HG02610 (cell line): ENCODE data around the gene NGDN.
A peak's percentile ranks its signal among the peaks of the same experiment; 100 is the strongest.

Experiments used
- ATAC-seq: cut with Tn5 transposase; IDR thresholded peaks from one replicate; pipeline ENCODE4 v1.9.1; 2021; ENCODE audit warnings: mild to moderate bottlenecking, moderate library complexity; ENCODE audit not compliant: unreplicated experiment

Gene NGDN

GRCh38 chr14:23468704-23469126 lies 788 bp upstream of the NGDN start:
- no peak for ATAC-seq

GRCh38 chr14:23469906-23470403 lies 452 bp downstream of the NGDN start:
- ATAC-seq = peak; percentile 11

- ATAC-seq = no peak
These were observed 1.4 kb downstream of the NGDN start for GRCh38 chr14:23470947-23471346.

- ATAC-seq = no peak
These were observed 8.7 kb downstream of the NGDN start for GRCh38 chr14:23478109-23478759.

- no peak for ATAC-seq
These were observed 12.0 kb downstream of the NGDN start for GRCh38 chr14:23481362-23481970.

GRCh38 chr14:23481979-23482822 lies 12.7 kb downstream of the NGDN start:
- no peak for ATAC-seq

GRCh38 chr14:23482823-23483148 lies 13.3 kb downstream of the NGDN start:
- ATAC-seq = no peak

- no peak for ATAC-seq
These were observed 13.8 kb downstream of the NGDN start for GRCh38 chr14:23483236-23483854.

- ATAC-seq = no peak
These were observed 15.8 kb downstream of the NGDN start for GRCh38 chr14:23485326-23485725.

- ATAC-seq = no peak
These were observed 16.5 kb downstream of the NGDN start for GRCh38 chr14:23486036-23486435.

GRCh38 chr14:23487216-23487615 lies 17.7 kb downstream of the NGDN start:
- no peak for ATAC-seq

GRCh38 chr14:23492618-23493272 lies 23.2 kb downstream of the NGDN start:
- ATAC-seq = no peak

- ATAC-seq = no peak
These were observed 24.7 kb downstream of the NGDN start for GRCh38 chr14:23494223-23494622.

GRCh38 chr14:23512156-23512555 lies 42.7 kb downstream of the NGDN start:
- ATAC-seq = no peak

- no peak for ATAC-seq
These were observed 43.7 kb downstream of the NGDN start for GRCh38 chr14:23513005-23513817.

GRCh38 chr14:23513818-23514643 lies 44.5 kb downstream of the NGDN start:
- ATAC-seq = no peak

GRCh38 chr14:23514644-23514957 lies 45.1 kb downstream of the NGDN start:
- no peak for ATAC-seq

GRCh38 chr14:23517650-23518326 lies 48.3 kb downstream of the NGDN start:
- ATAC-seq = no peak

GRCh38 chr14:23518709-23519108 lies 49.2 kb downstream of the NGDN start:
- no peak for ATAC-seq
